Activated naive CD8-positive, alpha-beta T cell (primary cell): Measurements from ENCODE around the gene DOC2B.
"Not testable (repeated sequence)": the region's sequence is repeated elsewhere in the genome, so short reads cannot be mapped to it uniquely, and the experiment has no call there.

Source experiments
- H3K27ac Mint-ChIP-seq: one replicate; pipeline ENCODE4 v1.8.0; 2021; ENCODE audit warnings: mixed read lengths
- H3K27me3 Mint-ChIP-seq: one replicate; pipeline ENCODE4 v1.8.0; 2021; ENCODE audit warnings: mixed read lengths
- H3K36me3 Mint-ChIP-seq: one replicate; pipeline ENCODE4 v1.8.0; 2021; ENCODE audit warnings: mixed read lengths
- H3K4me1 Mint-ChIP-seq: one replicate; pipeline ENCODE4 v1.8.0; 2021; ENCODE audit warnings: low read depth, mixed read lengths
- H3K4me3 Mint-ChIP-seq: one replicate; pipeline ENCODE4 v1.8.0; 2021; ENCODE audit warnings: mild to moderate bottlenecking, mixed read lengths
- H3K9me3 Mint-ChIP-seq: one replicate; pipeline ENCODE4 v1.8.0; 2021; ENCODE audit warnings: low read depth, mixed read lengths

DOC2B gene

DNA sequence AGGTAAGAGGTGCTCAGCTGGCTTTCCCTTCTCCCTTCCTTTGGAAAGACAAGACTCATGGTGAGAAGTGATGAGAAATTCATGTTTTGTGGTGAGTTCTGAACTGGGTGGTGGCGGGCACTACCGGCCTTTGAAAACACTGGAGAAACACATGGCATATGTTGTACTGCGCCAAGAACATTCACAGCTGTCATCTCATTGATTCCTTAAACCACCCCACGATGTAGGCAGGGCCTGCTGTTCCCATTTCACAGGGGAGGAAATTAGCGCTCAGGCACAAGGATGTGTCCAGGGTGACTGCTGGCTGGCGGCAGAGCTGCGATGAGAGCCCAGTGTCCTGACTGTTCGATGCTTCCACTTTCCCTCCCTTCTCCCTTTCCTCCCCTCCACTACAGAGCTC, 1.6 kb upstream of the DOC2B start:
- Mint-ChIP-seq H3K27me3 (peaks cover 12% of the 10 kb centered on the region), H3K4me1 (peaks cover 9% of the 10 kb centered on the region), H3K36me3 (no peaks in the 10 kb centered on the region), H3K27ac (no peak overlapping the region), H3K9me3 (no peaks in the 10 kb centered on the region), H3K4me3 (no peak overlapping the region)

DNA sequence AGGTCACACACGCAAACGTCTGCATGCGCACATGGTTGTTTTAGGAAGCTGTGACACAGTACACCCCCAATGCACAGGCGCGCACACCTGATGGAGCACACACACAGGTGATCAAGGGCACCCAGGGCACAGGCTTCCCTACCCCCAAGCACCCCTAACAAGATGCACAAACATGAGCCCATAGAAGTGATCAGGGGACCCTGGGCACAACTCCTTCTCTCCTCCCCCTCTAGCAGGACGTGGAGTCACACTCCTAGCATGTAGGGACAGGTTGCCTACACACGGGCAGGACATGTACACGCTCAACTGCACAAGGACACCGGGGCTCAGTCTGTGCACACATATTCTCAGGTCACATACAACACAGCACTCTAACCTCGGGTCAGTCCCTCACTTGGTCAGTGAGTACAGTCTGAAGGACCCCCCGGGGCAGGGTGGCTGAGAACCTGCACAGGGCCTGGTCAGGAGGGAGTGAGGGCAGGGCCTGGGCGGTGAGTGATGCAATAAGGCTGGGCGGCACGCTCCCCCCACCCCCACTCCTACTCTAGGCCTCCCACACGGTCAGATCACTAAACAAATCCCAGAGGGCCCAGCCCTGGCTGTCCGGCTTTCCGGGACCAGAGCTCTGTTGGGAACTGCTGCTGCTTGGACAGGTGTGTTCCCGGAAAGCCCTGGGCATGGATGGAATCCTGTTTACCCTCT, 751 bp upstream of the DOC2B start:
- Mint-ChIP-seq H3K9me3 (no peaks in the 10 kb centered on the region), H3K4me1 (peaks cover 9% of the 10 kb centered on the region), H3K36me3 (no peaks in the 10 kb centered on the region), H3K27me3 (peaks cover 12% of the 10 kb centered on the region), H3K4me3 (peak overlapping the region; percentile 80), H3K27ac (no peak overlapping the region)

DNA sequence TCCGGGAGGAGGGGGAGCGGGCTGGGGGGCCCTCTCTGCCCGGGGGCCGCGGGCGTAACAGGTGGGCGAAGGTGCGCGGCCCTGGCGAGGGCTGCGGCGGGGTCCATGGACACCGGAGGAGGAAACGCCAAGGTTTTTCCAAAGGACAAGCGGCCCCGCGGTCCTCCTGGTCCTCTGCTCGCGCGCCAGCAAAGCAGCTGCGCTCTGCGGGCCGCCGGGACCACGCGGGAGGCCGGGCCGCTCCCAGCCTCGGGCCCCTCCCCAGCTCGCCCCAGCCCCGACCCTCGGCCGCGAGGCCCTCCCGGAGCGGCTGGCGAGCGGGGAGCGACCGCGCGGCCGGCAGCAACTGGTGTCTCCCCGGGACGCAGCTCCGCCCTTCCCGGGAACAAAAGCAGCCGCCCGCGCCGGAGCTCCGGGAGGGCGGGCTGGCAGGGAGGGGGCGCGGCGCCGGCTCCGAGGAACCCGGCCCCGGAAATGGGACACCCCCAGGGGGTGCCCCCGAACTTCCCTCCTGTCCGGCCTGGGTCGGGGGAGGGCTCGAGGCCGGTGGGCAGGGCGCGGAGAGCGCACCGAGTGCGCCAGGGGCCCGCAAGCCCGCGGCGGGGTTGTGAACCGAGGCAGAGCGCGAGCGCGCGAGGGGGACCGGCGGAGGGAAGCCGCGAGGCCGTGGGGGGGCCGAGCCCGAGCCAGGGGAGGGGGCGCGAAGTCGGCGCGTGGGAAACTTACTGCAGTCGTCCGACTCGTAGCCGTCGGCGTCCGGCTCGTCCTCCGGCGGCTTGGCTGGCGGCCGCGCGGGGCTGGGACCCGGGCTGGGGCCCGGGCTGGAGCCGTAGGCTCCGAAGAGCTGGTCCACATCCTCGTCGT, 837 bp downstream of the DOC2B start:
- Mint-ChIP-seq H3K4me3 (no peak overlapping the region), H3K36me3 (no peaks in the 10 kb centered on the region), H3K9me3 (no peaks in the 10 kb centered on the region), H3K4me1 (peaks cover 7% of the 10 kb centered on the region), H3K27me3 (peaks cover 12% of the 10 kb centered on the region), H3K27ac (no peak overlapping the region)

DNA sequence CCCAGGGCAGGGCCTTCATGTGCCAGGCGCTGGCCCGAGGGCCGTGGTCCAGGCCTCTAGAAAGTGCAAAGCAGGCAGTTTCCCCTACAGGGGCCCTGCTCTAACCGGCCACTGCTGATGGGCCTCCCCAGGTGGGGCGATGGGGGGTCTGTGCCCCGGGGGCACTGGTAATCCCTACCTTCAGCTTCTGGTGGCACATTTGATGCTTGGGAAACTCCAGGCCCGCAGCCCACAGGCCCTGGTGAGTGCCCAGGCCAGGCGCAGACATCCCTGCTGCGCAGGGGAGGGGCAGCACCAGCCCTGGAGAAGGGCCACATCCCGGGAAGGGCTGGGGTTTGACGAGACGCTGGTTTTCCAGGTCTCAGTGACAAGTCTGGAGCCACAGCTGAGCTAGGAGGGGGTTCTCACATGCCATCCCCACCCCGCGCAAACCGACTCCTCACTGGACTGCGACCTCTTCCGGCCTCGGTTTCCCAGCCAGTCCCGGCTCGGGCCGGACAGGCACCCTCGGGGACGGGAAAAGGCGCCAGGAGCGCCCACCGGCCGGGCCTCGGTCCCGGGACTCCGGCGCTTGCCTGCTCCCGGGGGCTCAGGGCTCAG, 1.6 kb downstream of the DOC2B start:
- peaks cover 10% of the 10 kb centered on the region for H3K27me3 Mint-ChIP-seq
- H3K36me3 Mint-ChIP-seq, result no peaks in the 10 kb centered on the region
- no peaks in the 10 kb centered on the region for H3K9me3 Mint-ChIP-seq
- peaks cover 6% of the 10 kb centered on the region for H3K4me1 Mint-ChIP-seq
- H3K4me3 Mint-ChIP-seq, result no peak overlapping the region
- H3K27ac Mint-ChIP-seq, result no peak overlapping the region

DNA sequence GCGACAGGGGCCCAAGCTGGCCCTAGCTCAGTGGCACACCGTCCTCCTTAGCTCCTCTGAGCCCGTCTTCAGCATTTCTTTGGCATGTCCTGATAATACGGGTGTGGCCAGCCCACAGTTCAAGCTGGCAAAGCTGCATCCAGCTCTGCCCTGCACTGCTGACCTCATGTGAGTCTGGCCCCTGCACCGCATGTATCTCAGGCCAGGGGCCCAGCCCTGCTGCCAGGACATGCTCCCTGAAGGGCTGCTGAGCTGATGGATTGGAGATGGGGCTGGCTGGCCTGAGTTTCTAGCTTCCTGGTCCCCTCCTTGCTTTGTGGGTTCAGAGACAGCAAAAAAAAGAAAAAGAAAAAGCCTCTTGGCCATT, 2.4 kb downstream of the DOC2B start:
- Mint-ChIP-seq H3K36me3 (no peaks in the 10 kb centered on the region), H3K27ac (no peak overlapping the region), H3K27me3 (peaks cover 8% of the 10 kb centered on the region), H3K4me1 (peaks cover 6% of the 10 kb centered on the region), H3K4me3 (no peak overlapping the region), H3K9me3 (no peaks in the 10 kb centered on the region)

DNA sequence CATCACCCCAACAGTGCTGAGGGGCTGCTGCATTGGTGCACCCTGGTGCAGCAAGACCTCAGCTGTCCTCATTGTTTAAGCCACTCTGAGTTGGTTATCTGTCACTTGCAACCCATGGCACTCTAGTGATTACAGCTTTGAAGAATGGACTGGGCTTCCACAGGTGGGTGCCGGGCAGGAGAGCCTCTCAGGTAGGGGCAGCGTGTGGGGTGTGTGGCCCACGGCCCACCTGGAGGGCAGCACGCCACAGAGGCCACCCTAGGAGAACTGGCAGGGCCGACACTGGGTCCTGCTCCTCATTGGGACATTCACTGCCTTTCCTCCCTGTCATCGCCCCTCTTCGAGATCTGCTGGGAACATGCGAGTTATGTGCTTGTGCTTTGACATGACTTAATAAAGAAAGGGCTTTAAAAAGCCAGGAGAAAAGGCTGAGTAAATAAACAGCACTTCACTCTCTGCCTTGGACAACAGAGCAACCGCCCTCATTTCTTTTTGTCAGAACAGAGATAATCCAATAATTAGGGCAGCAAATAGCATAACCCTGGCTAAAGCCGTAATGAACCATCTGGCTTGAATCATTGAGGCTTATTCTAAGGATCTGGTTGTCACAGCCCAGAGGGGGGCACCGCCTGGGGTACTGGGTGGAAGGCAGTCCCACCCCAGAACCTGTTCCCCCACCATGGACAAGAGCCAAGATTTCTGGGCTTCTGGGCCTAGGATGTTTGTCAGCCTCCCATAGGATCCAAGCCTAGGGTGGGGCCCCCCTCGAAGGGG, 3.0 kb downstream of the DOC2B start:
- Mint-ChIP-seq H3K4me3 (no peak overlapping the region), H3K27me3 (peaks cover 5% of the 10 kb centered on the region), H3K9me3 (no peaks in the 10 kb centered on the region), H3K36me3 (no peaks in the 10 kb centered on the region), H3K27ac (no peak overlapping the region), H3K4me1 (peaks cover 6% of the 10 kb centered on the region)

DNA sequence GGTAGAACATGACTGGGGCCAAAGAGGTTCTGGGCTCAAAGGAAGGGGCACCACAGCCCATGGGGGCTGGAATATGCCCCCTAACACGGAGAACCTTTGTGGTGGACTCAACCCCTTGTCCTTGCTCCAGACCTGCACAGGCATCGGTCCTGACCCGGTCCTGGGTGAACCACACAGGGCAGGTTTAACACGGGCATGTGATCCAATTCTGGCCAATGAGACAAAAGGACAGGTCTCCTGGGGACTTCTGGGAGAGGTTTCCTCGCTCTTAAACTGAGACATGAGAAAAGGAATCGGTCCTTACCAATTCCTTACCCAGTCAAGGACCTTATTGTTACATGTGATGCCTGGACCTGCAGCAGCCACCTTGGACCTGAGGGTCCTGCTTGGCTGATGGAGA, 3.7 kb downstream of the DOC2B start:
- no peak overlapping the region for H3K4me3 Mint-ChIP-seq
- no peaks in the 10 kb centered on the region for H3K36me3 Mint-ChIP-seq
- H3K4me1 Mint-ChIP-seq, result peaks cover 6% of the 10 kb centered on the region
- no peaks in the 10 kb centered on the region for H3K9me3 Mint-ChIP-seq
- peaks cover 5% of the 10 kb centered on the region for H3K27me3 Mint-ChIP-seq
- no peak overlapping the region for H3K27ac Mint-ChIP-seq

DNA sequence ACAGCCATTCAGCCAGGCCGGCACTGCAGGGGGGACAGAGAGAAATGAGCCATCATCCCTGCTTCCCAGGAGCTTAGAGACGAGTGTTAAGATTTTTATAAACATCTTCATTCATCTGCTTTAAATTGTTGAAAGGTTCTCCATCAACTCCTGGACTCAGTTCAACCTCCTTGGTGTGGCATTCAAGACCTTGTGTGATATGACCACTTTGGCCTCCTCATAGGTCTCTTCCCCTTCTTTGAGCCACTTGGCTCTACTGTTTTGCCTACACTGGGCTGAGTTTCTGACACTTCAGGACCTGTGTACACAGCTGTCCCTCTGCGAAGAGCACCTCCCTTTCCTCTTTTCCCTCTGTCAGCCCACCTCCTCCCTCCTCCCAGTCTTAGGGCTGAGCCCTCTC, 4.3 kb downstream of the DOC2B start:
- H3K36me3 Mint-ChIP-seq, result no peaks in the 10 kb centered on the region
- H3K9me3 Mint-ChIP-seq, result no peaks in the 10 kb centered on the region
- H3K4me1 Mint-ChIP-seq, result peaks cover 4% of the 10 kb centered on the region
- no peak overlapping the region for H3K27ac Mint-ChIP-seq
- H3K27me3 Mint-ChIP-seq, result peaks cover 3% of the 10 kb centered on the region
- H3K4me3 Mint-ChIP-seq, result no peak overlapping the region

DNA sequence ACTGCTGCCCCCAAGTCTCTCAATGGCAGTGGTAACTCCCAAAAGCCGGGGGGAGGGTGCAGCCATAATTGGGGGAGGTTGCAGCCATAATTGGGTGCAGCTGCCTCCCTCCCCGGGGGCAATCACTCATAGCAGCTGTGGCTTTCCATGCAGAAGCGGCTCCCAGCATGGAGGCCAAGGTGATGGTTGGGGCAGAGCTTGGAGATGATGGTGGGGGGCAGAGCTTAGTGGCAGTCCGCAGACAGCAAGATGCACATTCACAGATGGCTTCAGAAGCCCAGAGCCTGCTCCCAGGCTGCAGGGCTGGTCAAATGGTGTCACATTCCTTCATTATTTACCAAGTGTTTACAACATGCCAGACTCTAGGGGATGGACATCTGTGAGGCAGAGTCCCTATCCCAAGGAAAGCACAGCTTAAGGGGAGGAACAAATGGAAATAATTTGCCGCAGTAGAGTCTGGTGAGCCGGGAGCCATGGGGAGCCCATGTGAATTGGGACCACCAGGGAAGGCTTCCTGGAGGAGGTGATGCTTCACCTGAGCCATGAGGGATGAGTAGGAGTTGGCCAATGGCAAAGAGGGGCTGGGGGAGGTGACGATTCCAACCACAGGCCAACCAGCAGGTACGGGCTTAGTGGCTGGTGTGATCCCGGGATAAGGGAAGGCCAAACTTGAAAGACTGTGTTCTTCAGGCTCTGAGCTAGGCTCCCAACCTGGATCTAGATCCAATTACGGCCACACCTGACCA, 8.1 kb downstream of the DOC2B start:
- Mint-ChIP-seq H3K4me3 (no peak overlapping the region), H3K4me1 (no peaks in the 10 kb centered on the region), H3K36me3 (no peaks in the 10 kb centered on the region), H3K9me3 (no peaks in the 10 kb centered on the region), H3K27ac (no peak overlapping the region), H3K27me3 (no peaks in the 10 kb centered on the region)

DNA sequence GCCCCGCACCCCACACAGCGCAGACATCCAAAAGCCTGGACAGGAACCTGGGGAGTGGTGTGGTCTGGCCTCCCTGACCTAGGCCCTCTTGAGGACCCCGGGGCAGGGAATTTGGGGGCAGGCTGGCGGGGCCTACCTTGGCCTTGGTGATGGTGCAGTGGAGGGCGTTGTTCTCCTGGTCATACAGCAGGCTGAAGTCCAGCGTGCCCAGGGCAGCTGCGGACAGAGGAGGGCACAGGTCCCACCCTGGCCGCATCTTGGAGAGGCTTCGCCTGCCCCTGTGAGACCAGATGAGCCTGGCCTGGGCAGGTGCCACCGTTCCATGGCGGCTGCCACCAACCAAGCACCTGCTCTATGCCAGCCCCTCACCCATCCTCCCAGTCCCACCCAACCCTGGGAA, 9.0 kb downstream of the DOC2B start:
- Mint-ChIP-seq H3K36me3 (no peaks in the 10 kb centered on the region), H3K9me3 (no peaks in the 10 kb centered on the region), H3K4me1 (no peaks in the 10 kb centered on the region), H3K4me3 (no peak overlapping the region), H3K27ac (no peak overlapping the region), H3K27me3 (no peaks in the 10 kb centered on the region)

DNA sequence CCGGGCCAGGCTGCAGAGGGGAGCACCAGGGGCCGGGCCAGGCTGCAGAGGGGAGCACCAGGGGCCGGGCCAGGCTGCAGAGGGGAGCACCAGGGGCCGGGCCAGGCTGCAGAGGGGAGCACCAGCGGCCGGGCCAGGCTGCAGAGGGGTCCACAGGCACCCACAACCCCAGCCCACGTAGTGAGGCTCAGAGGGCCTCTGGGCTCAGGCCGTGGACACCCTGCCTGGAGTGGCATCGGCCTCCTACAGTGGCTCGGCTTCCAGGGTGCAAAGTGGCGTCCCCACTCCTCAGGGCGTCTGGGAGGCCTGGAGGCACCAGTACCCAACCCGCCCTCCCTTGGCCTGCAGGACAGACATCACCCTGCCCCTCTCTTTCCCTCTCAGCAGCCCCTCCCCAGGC, 9.6 kb downstream of the DOC2B start:
- Mint-ChIP-seq H3K9me3 (no peaks in the 10 kb centered on the region), H3K27ac (no peak overlapping the region), H3K4me3 (no peak overlapping the region), H3K36me3 (no peaks in the 10 kb centered on the region), H3K27me3 (no peaks in the 10 kb centered on the region), H3K4me1 (no peaks in the 10 kb centered on the region)

DNA sequence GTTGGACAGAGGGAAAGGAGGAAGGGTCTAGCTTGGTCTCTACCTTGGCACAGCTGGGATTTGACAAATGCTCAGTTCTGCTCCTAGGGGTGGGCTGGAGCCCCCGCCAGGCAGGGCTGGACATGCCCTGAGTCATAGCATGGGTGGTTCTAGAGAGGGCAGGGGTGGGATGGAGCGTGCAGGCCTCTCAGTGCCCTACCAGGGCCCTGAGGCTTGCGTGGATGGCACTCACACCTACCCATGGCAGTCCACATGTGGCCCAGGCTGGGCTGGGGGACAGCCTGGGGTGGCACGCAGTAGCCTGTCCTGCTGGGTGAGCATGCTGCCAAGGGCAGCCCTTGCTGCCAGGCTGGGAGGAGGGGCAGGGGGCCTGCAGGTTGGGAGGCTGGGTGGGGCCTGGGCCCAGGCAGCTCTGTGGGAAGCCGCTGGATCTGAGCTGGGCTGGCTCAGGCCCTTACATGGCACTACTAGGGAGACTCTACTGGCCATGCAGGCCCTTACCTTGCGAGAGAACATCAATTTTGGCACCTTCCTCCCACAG, 11.2 kb downstream of the DOC2B start:
- Mint-ChIP-seq H3K4me1 (no peaks in the 10 kb centered on the region), H3K9me3 (no peaks in the 10 kb centered on the region), H3K36me3 (no peaks in the 10 kb centered on the region), H3K4me3 (no peak overlapping the region), H3K27ac (no peak overlapping the region), H3K27me3 (no peaks in the 10 kb centered on the region)

DNA sequence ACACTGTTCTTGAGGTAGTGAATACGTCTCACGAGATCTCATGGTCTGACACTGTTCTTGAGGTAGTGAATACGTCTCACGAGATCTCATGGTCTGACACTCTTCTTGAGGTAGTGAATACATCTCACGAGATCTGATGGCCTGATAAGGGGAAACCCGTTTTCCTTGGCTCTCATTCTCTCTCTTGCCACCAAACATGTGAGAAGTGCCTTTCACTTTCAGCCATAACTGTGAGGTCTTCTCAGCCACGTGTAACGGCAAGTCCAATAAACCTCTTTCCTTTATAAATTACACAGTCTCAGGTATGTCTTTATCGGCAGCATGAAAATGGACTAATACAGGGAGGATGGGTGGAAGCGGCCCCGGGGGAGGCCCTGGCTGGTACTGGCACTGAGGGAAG, 12.8 kb downstream of the DOC2B start:
- not testable (repeated sequence) for H3K27ac Mint-ChIP-seq, H3K4me3 Mint-ChIP-seq, H3K4me1 Mint-ChIP-seq, H3K36me3 Mint-ChIP-seq, H3K27me3 Mint-ChIP-seq, H3K9me3 Mint-ChIP-seq

DNA sequence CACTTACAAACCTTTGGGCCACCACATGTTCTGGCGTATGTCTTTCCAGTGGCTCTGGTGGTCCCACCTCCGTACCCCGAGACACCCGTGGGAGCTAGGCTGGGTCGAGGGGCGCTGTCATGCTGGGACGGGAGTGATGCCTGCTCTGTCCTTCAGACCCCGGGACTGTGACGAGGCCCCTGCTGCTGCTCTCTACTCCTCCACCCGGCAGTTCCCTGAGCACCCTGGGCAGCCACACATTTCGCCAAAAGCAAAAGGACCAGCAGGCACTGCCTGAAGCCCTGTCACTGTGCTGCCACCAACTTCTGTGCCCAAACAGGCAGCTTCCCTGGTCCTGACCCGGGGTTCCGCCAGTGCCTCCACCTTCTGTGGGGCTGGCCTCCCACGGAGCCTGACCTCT, 15.5 kb downstream of the DOC2B start:
- no peaks in the 10 kb centered on the region for H3K4me1 Mint-ChIP-seq
- no peaks in the 10 kb centered on the region for H3K36me3 Mint-ChIP-seq
- H3K9me3 Mint-ChIP-seq, result no peaks in the 10 kb centered on the region
- H3K27ac Mint-ChIP-seq, result no peak overlapping the region
- no peak overlapping the region for H3K4me3 Mint-ChIP-seq
- no peaks in the 10 kb centered on the region for H3K27me3 Mint-ChIP-seq
